NCI-H2081 treated with DMSO at 0.1 percent for 48 hours (cell line): Measurements from ENCODE around the gene SARS1.
"Not testable (repeated sequence)": the region's sequence is repeated elsewhere in the genome, so short reads cannot be mapped to it uniquely, and the experiment has no call there.

Experiments used
- DNase-seq: peaks from one replicate; lab custom pipeline; 2025; lab: John Stamatoyannopoulos, UW

SARS1 gene, protein sequence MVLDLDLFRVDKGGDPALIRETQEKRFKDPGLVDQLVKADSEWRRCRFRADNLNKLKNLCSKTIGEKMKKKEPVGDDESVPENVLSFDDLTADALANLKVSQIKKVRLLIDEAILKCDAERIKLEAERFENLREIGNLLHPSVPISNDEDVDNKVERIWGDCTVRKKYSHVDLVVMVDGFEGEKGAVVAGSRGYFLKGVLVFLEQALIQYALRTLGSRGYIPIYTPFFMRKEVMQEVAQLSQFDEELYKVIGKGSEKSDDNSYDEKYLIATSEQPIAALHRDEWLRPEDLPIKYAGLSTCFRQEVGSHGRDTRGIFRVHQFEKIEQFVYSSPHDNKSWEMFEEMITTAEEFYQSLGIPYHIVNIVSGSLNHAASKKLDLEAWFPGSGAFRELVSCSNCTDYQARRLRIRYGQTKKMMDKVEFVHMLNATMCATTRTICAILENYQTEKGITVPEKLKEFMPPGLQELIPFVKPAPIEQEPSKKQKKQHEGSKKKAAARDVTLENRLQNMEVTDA

DNA sequence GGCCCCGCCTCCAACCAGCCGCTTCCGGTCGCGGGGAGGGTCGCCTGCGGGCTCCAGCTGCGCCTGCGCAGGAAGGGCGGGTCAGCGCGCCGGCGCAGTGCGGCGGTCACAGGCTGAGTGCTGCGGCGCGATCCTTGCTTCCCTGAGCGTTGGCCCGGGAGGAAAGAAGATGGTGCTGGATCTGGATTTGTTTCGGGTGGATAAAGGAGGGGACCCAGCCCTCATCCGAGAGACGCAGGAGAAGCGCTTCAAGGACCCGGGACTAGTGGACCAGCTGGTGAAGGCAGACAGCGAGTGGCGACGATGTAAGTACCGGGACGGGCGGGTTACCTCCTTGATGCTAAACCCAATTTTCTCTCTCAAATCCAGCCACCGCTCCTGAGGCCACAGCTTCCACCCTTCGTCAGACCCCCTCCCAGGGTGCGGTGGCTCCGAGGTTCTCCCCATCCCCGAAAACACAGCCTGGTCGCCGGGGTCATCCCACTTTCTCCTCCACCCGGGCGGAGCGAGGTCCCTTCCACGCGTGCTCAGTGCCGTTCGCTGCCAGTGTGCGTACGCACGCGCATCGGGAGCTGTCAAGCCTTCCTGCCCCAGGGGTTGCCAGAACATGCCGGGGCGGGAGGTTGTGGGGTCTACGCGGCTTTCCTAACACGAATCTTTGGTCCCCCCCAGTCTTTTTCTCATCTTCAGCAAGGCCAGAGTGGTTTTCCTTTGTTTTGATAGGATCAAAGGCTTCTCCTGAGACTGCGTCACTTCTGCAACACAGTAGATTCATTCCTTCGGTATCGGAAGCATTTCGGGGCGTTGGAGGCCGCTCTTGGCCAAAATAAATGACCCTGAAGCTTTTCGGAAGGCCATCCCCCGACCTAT lies at the start of gene SARS1:
TSS of gene SARS1 (plus strand) at position 95 of the 870 bp plus-strand sequence. CDS start at position 170, 75 bp downstream.
- no peak for DNase-seq

DNA sequence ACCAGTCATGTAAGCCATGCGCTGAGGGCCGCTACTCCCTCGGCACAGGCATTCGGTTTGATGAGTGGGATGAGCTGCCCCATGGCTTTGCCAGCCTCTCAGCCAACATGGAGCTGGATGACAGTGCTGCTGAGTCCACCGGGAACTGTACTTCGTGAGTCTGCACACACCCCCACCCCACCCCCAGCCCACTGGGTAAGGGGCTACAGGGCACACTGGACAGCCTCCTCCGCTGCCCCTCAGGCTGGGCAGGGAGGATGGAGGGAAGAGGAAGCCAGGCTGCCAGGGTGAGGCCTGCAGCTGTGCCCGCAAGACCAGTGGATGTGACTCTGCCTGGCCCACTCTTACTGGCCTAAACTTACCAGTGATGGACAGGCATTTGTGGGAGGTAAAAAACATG lies 49.2 kb upstream of the SARS1 start:
- DNase-seq = no peak

DNA sequence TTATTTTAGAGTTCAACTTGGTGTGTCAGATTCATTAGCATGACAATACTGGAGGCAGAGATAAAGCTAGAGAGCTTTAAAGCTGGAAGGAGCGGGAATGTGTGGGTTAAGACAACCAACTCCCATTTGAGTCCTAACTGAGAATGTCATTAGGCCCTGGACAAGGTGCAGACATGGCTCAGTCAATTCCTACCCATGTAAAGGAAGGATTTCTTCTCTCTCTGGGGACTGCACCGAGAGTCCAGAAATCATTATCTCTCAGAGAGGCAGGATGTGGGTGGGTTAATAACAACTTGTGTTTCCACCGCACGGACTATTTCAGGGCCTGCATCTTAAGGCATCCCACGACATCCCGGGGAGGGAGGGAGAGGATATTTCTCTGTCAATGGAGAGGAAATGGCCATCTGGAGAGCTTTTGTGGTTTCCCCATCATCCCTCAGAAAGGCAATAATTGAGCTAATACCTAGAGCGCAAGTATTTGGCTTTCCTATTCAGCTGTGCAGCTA lies 46.7 kb upstream of the SARS1 start:
- no peak for DNase-seq

GRCh38 chr1:109170035-109170764 lies 43.5 kb upstream of the SARS1 start:
- no peak for DNase-seq

- DNase-seq = no peak
Observed at GRCh38 chr1:109171646-109172045, 42.1 kb upstream of the SARS1 start.

DNA sequence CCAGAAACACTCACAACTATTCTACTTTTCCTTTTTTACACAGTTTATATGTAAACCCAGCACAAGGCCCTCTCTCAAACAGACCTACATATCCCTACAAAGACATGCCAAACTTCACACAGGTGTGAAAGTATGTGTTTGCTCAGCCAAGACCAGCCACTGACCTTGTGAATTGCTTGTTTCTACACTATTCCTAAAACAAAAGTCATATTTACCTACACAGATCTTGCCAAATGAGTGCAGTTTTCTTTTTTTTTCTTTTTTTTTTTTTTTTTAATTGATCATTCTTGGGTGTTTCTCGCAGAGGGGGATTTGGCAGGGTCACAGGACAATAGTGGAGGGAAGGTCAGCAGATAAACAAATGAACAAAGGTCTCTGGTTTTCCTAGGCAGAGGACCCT lies 37.4 kb upstream of the SARS1 start:
- DNase-seq = not testable (repeated sequence)

DNA sequence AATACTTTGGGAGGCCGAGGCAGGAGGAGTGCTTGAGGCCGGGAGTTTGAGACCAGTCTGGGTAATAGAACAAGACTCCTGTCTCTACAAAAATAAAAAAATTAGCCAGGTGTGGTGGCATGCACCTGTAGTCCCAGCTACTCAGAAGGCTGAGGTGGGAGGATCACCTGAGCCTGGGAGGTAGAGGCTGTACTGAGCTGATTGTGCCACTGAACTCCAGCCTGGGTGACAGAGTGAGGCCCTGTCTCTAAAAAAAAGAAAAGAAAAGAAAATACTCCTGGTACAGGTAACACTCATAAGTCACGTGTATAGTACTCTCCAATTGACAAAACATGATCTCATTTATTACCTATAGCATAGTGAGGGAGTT lies 33.0 kb upstream of the SARS1 start:
- not testable (repeated sequence) for DNase-seq

DNA sequence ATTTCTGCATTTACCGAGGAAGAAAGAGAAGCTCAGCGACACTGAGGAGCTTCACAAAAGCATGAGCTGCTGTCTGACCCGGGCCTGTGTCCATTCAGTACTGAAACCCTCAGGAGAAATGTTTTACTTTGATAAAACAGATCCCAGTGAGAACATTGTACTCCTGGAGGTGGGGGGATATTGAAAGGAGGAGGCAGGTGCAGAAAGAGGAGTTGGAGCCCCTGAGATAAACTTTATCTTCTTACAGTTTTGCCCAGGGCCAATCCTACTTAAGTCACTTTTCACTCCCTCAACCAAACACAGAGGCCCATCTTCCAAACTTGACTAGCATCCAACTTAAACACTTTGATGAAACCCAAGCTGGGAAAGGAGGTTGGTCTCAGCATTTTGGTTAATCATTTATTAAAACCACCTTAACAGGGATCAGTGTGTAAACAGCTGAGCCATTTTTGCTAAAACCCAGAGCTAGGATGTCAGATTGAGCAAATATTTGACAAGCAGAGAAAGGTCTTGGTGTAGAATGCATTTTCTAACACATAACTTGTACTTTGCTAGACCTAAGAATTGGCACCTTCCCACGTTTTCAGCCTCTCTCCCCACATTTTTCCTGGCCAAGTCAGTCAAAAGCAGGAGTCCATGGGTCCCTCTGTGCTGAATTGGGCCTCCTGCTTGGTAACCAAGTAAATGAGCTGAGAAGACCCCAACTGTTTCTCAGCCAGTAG lies 32.5 kb upstream of the SARS1 start:
- DNase-seq = no peak

DNA sequence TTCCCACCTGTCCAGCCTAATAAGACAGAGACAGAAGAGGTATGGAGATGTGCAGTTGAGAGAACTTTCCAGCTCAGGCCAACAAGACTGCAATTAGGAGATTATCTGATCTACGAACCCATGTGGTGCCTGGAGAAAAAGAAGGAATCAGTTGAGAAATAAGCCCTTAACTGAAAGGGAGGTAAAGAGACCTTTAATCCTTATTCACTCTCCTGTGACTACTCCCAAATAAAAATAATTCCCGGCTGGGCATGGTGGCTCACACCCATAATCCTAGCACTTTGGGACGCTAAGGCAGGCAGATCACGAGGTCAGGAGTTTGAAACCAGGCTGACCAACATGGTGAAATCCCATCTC lies 31.9 kb upstream of the SARS1 start:
- DNase-seq = no peak

GRCh38 chr1:109183058-109183738 lies 30.5 kb upstream of the SARS1 start:
- no peak for DNase-seq

DNA sequence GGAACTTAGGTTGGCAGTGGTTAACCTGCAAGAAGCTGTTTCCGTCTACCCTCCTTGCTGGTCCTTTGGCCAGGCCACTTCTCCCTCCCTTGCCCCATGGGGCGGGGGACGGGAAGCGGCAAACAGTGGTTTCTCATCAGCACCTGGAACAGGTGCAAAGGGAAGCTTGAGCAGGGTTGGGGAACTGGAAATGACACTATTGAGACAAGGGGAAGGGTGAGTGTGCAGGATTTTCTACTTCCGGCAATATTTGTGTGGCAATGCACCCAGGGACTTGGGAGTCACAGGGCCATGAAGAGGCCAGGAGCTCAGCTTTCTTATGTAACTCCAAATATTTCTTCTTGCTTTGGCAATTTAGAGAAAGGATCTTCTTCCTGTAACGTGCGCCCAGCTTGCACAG lies 29.0 kb upstream of the SARS1 start:
- DNase-seq = no peak

GRCh38 chr1:109185357-109185756 lies 28.4 kb upstream of the SARS1 start:
- DNase-seq = no peak

DNA sequence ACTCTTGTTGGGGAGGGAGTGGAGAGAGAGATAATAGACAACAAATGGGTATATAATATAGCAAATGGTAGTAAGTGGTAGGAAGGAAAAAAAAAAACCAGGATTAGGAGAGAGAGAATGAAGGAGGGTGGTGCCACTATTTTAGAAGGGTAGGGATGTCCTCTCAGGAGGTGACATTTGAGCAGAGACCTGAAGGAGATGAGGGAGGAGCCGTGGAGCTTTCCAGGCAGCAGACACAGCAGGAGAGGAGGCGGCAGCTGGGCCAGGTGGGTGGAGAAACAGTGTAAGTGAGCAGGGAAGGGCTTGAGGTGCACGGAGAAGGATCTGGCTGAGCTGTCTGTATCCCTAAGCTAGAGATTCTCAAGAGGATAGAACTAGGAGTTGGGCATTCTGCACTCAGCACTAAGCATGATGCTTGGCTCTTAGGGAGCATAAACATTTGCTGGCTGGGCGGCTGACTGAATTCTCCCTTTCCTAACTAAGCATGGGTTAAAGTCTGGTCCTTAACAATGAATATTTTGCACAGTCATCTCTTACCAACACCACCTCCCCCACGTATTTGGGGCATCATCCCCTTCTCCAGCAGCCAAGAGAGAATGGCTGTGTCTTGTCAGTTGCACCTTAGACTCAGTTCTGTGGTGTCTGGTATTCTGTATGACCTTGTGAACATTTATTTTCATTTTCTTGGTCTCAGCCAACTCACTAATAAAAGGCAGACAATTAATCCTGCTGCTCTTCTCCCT lies 27.6 kb upstream of the SARS1 start:
- no peak for DNase-seq

GRCh38 chr1:109186733-109187086 lies 27.0 kb upstream of the SARS1 start:
- DNase-seq = no peak

- DNase-seq = no peak
Observed at GRCh38 chr1:109187127-109187526, 26.6 kb upstream of the SARS1 start.

DNA sequence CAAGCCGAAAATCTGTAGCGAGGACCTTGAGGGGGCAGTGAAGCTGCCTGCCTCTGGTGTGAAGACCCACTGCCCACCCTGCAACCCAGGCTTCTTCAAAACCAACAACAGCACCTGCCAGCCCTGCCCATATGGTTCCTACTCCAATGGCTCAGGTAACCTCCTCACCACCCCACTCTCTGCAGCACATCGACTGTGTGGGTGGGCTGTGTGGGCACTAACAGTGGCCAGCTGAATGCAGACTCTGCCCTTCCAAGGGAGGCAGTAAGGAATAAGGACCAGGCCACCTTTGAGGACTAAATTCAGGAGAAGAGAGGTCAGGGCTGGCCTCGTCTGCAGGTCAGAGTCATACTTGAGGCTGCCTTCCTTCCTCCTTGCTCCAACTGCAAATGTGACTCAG lies 25.5 kb upstream of the SARS1 start:
- DNase-seq = no peak

DNA sequence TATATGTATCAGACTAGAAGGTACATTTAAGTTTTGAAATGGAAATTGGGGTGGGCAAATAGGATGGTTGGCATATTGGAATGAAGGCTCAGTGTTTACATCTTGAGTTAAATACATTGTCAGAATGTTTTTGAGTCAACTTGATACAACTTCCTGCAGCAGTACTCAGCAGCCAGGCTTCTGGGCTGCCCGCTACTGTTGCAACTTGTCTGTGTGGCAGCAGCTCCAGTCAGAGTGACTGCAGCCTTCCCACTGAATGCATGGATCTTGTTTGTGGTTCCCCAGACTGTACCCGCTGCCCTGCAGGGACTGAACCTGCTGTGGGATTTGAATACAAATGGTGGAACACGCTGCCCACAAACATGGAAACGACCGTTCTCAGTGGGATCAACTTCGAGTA lies 24.9 kb upstream of the SARS1 start:
- no peak for DNase-seq

- no peak for DNase-seq
Observed at GRCh38 chr1:109190189-109190588, 23.5 kb upstream of the SARS1 start.

DNA sequence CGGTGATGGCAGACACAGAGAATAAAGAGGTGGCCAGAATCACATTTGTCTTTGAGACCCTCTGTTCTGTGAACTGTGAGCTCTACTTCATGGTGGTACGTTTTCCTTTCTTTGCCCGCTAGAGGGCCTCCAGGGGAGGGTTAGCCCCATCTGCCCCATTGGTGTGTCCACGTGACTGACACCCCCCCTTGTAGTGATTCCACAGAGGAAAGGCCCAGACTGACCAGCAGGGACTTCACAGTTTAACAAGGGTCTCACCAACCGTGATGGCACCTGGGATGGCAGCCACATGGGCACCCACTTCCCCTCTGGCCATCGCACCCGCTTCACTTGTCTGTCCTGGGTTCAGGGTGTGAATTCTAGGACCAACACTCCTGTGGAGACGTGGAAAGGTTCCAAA lies 22.3 kb upstream of the SARS1 start:
- DNase-seq = no peak

DNA sequence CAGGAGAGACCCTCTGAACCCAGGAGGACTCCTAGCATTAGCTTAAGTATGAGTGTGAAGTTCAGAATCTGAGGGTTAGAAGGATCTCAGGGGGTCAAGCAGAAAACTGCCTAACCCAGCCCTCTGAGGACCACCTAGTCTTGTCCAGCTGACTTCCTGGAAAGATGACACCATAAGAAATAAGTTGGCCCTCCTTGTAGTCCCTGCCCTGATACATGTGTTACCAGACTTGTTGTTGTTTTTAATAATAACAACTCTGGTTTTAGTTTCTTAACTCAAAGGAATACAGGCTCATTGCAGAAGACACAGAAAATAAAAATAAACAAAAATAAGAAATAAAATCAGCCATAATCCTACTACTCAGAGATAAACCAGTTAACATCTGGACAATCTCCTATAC lies 21.8 kb upstream of the SARS1 start:
- DNase-seq = no peak
